ENCODE data around the gene GOLGA6L10.
"Not testable (repeated sequence)": the region's sequence is repeated elsewhere in the genome, so short reads cannot be mapped to it uniquely, and the experiment has no call there.

- TF ChIP-seq, protein P1, sequence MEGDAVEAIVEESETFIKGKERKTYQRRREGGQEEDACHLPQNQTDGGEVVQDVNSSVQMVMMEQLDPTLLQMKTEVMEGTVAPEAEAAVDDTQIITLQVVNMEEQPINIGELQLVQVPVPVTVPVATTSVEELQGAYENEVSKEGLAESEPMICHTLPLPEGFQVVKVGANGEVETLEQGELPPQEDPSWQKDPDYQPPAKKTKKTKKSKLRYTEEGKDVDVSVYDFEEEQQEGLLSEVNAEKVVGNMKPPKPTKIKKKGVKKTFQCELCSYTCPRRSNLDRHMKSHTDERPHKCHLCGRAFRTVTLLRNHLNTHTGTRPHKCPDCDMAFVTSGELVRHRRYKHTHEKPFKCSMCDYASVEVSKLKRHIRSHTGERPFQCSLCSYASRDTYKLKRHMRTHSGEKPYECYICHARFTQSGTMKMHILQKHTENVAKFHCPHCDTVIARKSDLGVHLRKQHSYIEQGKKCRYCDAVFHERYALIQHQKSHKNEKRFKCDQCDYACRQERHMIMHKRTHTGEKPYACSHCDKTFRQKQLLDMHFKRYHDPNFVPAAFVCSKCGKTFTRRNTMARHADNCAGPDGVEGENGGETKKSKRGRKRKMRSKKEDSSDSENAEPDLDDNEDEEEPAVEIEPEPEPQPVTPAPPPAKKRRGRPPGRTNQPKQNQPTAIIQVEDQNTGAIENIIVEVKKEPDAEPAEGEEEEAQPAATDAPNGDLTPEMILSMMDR (IDR thresholded peaks at IDR 0.05 in 4 of 5, conservative IDR thresholded peaks at IDR 0.05 in 1 of 5): not testable (repeated sequence)
- TF ChIP-seq POLR2A (IDR thresholded peaks at IDR 0.05): not testable (repeated sequence)
Measured at GRCh38 chr15:82330921-82331320, 18.4 kb downstream of the GOLGA6L10 start.
